ENCODE results near the gene MCTP1. TPM values are rescaled to one million over a fixed set of nuclear protein-coding genes. Genes with fewer than 3 reads are reported as not detected.

MCTP1 gene
- total and polyA plus RNA-seq, 10 of the 15 experiments (the other 5 are each of a cell fraction or from before 2014, with no cell fraction given): 12.6 to 45.9 (median 18.8) TPM

GRCh38 chr5:94778732-94779131, 506.2 kb downstream of the MCTP1 start (continued):
- TF ChIP-seq POU2F2 (IDR thresholded peaks at IDR 0.05; ENCODE audit: borderline replicate concordance, low read depth, low read length) (no peak), BMI1 (IDR thresholded peaks at IDR 0.05; ENCODE audit: borderline replicate concordance) (no peak)

- no peak overlapping the region for H3K4me3 ChIP-seq
- FAIRE-seq: no peak
- H3K4me2 ChIP-seq (ENCODE audit: control insufficient read depth, insufficient read depth): no peak overlapping the region
- no peak for ATAC-seq
- no peak overlapping the region for H3K27ac ChIP-seq (ENCODE audit: control insufficient read depth, insufficient read depth)
- TF ChIP-seq IKZF1 (conservative IDR thresholded peaks at IDR 0.05) (no peak), STAT3 (IDR thresholded peaks at IDR 0.05; ENCODE audit: low read depth, low read length) (no peak)
- H3K27me3 ChIP-seq (replicated peaks in 1 of 2; ENCODE audit: control insufficient read depth in 2 of 2, insufficient read depth in 2 of 2, low read length in 1 of 2): no peaks in the 10 kb centered on the region
- ChIA-PET RAD21 (ENCODE audit: unreplicated experiment) (no interaction called here), POLR2A (no interaction called here), CTCF (interaction anchor here (0.9 kb wide), 1 partner anchor 254 kb away, joined by 3 read pairs; no protein-coding TSS in a partner anchor), SMC1A (ENCODE audit: uncharacterized antibody, unreplicated experiment) (interaction anchor here (1.1 to 1.4 kb wide), 2 partner anchors 10 to 40 kb away, joined by 3 to 4 read pairs; no protein-coding TSS in a partner anchor)
- H3K4me1 ChIP-seq (ENCODE audit: control insufficient read depth, insufficient read depth, low read length): no peaks in the 10 kb centered on the region
- in situ Hi-C loops (cut with MboI): no loop called here
- 70% methylated on average over 5 of the region's 5 CpGs for WGBS (ENCODE audit: insufficient coverage, insufficient replicate concordance, low lambda C conversion rate, missing lambda C conversion rate)
- no peak for DNase-seq (ENCODE audit: low read depth, low spot score)
- no peaks in the 10 kb centered on the region for H3K36me3 ChIP-seq (ENCODE audit: control insufficient read depth in 2 of 2, insufficient read depth in 2 of 2, low read length in 1 of 2)
- no peaks in the 10 kb centered on the region for H3K79me2 ChIP-seq (ENCODE audit: control insufficient read depth, insufficient read depth, low read length)
- H2AFZ ChIP-seq (ENCODE audit: control insufficient read depth, low read depth, low read length): no peak overlapping the region
- BruUV-seq (replicated peaks): no TSS peak
- intact Hi-C loops (cut with micrococcal nuclease; ENCODE audit: unreplicated experiment): no loop called here
- no peaks in the 10 kb centered on the region for H4K20me1 ChIP-seq (ENCODE audit: control insufficient read depth, insufficient read depth)
- no peaks in the 10 kb centered on the region for H3K9me3 ChIP-seq (replicated peaks; ENCODE audit: control insufficient read depth, insufficient read depth, low read length)
- H3K9ac ChIP-seq (ENCODE audit: control insufficient read depth, insufficient read depth, low read length): no peak overlapping the region
Observed at GRCh38 chr5:94778299-94778698, 506.6 kb downstream of the MCTP1 start.

All from GM12878 (cell line).